Body of pancreas (tissue), 4 donors: ENCODE results near the gene FEV. TPM values are rescaled to one million over a fixed set of nuclear protein-coding genes. Genes with fewer than 3 reads are reported as not detected.

Experiments used
- ATAC-seq: fragments of 150-250 bp; one replicate; pipeline ENCODE4 v1.9.1; 2016
- DNase-seq, 4 donors: peaks; one replicate each; pipeline ENCODE4 v3.0.0-alpha.2; 2019
- H3K27ac ChIP-seq, 4 donors: fragments of 200-600 bp; sonication (generic); 1 replicate in 3 of 4; 2 replicates in 1 of 4; pipeline versions ENCODE4 v1.5.1 to v1.6.1; 2016 to 2019; ENCODE audit warnings: mild to moderate bottlenecking in 1 of 4, mixed read lengths in 1 of 4, moderate library complexity in 1 of 4
- H3K27me3 ChIP-seq, 2 donors: fragments of 200-600 bp; sonication (generic); one replicate each; pipeline ENCODE4 v1.6.0; 2016; ENCODE audit warnings: mild to moderate bottlenecking in 1 of 2
- H3K36me3 ChIP-seq, 2 donors: fragments of 200-600 bp; sonication (generic); replicated peaks in 1 of 2; 2 replicates each; pipeline ENCODE4 v1.5.1; 2016; ENCODE audit warnings: low read depth in 2 of 2; ENCODE audit not compliant: insufficient read depth in 1 of 2
- H3K4me1 ChIP-seq: fragments of 200-600 bp; sonication (generic); one replicate; pipeline ENCODE4 v1.6.0; 2016
- H3K4me3 ChIP-seq, 2 donors: fragments of 200-600 bp; sonication (generic); 1 replicate in 1 of 2; 2 replicates in 1 of 2; pipeline ENCODE4 v1.5.1; 2016 to 2019
- H3K9me3 ChIP-seq, 3 donors: fragments of 200-600 bp; sonication (generic); 1 replicate in 2 of 3; 2 replicates in 1 of 3; pipeline ENCODE4 v1.5.1; 2016
- POLR2A ChIP-seq, 3 donors: fragments of 450-650 bp; IDR thresholded peaks; one replicate each; pipeline ENCODE4 v1.6.1; 2016; ENCODE audit warnings: antibody characterized with exemption in 3 of 3, mild to moderate bottlenecking in 2 of 3
- WGBS, 2 donors: methylation state at CpG; one replicate each; pipeline ENCODE4 v1.1.5; 2017; 5-methylcytosine and 5-hydroxymethylcytosine counted together
- intact Hi-C: fragments of 100-400 bp; cut with DNase I; formaldehyde crosslinking; loops from one replicate; pipeline ENCODE4 v1.15.1; 2023
- total RNA-seq, 2 donors: library from RNA; depleted of rRNA; stranded (reverse); fragments of >200 nt; gene quantifications; one replicate each; pipeline ENCODE4 v1.1.0, GENCODE V29; 2016
- TF ChIP-seq, protein P1 (sequence below), 7 experiments: fragments of 450-650 bp in 4 of 7; fragments of 200-600 bp in 3 of 7; sonication (generic) in 3 of 7; IDR thresholded peaks; one replicate each; pipeline ENCODE4 v1.5.1; 2016 to 2019; ENCODE audit warnings: antibody characterized with exemption in 7 of 7

Gene FEV
- total RNA-seq, 2 donors from 2014 or later: not detected

DNA sequence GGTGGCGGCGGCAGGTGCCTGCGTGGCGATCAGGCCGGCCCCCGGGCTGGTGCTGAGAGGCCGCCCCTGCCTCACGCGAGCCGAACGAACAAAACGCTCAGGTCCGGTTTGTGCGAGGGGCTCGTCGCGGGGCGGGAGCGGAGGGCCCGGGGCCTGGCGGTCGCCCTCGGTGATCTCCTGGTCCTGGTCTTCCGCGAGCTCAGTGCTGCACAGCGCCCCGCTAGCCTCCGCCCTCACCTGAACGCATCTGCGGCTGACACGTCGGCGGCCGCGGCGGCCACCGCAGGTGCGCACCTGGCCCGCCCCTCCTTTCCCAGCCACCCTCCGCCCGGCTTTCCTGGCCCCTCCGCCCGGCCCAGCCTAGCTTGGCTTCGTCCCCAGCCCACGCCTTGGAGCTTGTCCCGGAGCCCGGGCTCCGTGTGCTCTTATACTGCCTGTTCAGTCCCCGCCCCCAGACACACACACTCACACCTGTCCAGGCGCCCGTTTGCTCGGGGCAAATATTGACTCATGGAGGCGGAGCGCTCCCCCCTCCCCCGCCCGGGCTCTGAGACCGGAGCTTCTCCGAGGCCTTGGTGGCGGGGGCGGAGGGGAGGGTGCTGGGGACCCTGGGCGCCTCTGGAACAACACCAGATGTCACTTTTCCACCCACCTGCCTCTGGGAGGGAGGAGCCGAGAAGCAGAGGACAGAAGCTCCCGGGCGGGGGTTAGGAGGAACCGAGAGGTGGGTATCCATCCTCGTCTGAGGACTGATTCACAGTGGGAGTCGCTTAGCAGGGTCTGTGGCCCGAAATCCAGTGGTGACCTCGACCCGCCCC is 16.8 kb upstream of the FEV start:
- 0 to 1% methylated on average over 8 to 69 of the region's 70 CpGs for whole genome bisulfite sequencing, 2 donors
- Histone ChIP-seq H3K4me3 (peak overlapping the region; percentile 39 to 80), H3K4me1 (peaks cover 57% of the 10 kb centered on the region), H3K36me3 (no peaks in the 10 kb centered on the region), H3K27ac (peak overlapping the region; percentile 97 to 99 (median 98)), H3K27me3 (no peaks in the 10 kb centered on the region), H3K9me3 (no peaks in the 10 kb centered on the region)
- intact Hi-C loops: no loop called here
- DNase-seq (peak; percentile 99), ATAC-seq (peak; percentile 85)
- TF ChIP-seq, protein P1, sequence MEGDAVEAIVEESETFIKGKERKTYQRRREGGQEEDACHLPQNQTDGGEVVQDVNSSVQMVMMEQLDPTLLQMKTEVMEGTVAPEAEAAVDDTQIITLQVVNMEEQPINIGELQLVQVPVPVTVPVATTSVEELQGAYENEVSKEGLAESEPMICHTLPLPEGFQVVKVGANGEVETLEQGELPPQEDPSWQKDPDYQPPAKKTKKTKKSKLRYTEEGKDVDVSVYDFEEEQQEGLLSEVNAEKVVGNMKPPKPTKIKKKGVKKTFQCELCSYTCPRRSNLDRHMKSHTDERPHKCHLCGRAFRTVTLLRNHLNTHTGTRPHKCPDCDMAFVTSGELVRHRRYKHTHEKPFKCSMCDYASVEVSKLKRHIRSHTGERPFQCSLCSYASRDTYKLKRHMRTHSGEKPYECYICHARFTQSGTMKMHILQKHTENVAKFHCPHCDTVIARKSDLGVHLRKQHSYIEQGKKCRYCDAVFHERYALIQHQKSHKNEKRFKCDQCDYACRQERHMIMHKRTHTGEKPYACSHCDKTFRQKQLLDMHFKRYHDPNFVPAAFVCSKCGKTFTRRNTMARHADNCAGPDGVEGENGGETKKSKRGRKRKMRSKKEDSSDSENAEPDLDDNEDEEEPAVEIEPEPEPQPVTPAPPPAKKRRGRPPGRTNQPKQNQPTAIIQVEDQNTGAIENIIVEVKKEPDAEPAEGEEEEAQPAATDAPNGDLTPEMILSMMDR (IDR thresholded peaks at IDR 0.05): peak in 1 of 7 experiments; percentile 6
- peak; percentile 99 for TF ChIP-seq POLR2A (IDR thresholded peaks at IDR 0.05)

- no peaks in the 10 kb centered on the region for H3K36me3 ChIP-seq
- intact Hi-C loops: no loop called here
- peak overlapping the region; percentile 39 to 80 for H3K4me3 ChIP-seq
- DNase-seq: peak in 3 of 4 donors; percentile 15 to 35 (median 32)
- H3K4me1 ChIP-seq: peaks cover 63% of the 10 kb centered on the region
- TF ChIP-seq, protein P1 (IDR thresholded peaks at IDR 0.05): no peak
- TF ChIP-seq POLR2A (IDR thresholded peaks at IDR 0.05): no peak
- 8 to 30% methylated on average over 4 to 26 of the region's 26 CpGs for WGBS, 2 donors
- H3K27ac ChIP-seq: peak overlapping the region; percentile 97 to 99 (median 98)
- no peaks in the 10 kb centered on the region for H3K27me3 ChIP-seq
- no peaks in the 10 kb centered on the region for H3K9me3 ChIP-seq
- no peak for ATAC-seq
These were observed 16.2 kb upstream of the FEV start for GRCh38 chr2:219001100-219001576.

GRCh38 chr2:219000569-219000960 is 15.6 kb upstream of the FEV start:
- TF ChIP-seq, protein P1 (IDR thresholded peaks at IDR 0.05): no peak
- peak in 2 of 3 donors; percentile 67 to 70 for TF ChIP-seq POLR2A (IDR thresholded peaks at IDR 0.05)
- Histone ChIP-seq H3K27me3 (no peaks in the 10 kb centered on the region), H3K9me3 (no peaks in the 10 kb centered on the region), H3K27ac (peak overlapping the region; percentile 97 to 99 (median 98)), H3K4me1 (peaks cover 69% of the 10 kb centered on the region), H3K36me3 (no peaks in the 10 kb centered on the region), H3K4me3 (peak overlapping the region in 1 of 2 donors; percentile 80)
- peak; percentile 73 to 80 (median 74) for DNase-seq
- WGBS, 2 donors: 29 to 70% methylated on average over 3 to 8 of the region's 8 CpGs
- intact Hi-C loops: no loop called here
- ATAC-seq: no peak

DNA sequence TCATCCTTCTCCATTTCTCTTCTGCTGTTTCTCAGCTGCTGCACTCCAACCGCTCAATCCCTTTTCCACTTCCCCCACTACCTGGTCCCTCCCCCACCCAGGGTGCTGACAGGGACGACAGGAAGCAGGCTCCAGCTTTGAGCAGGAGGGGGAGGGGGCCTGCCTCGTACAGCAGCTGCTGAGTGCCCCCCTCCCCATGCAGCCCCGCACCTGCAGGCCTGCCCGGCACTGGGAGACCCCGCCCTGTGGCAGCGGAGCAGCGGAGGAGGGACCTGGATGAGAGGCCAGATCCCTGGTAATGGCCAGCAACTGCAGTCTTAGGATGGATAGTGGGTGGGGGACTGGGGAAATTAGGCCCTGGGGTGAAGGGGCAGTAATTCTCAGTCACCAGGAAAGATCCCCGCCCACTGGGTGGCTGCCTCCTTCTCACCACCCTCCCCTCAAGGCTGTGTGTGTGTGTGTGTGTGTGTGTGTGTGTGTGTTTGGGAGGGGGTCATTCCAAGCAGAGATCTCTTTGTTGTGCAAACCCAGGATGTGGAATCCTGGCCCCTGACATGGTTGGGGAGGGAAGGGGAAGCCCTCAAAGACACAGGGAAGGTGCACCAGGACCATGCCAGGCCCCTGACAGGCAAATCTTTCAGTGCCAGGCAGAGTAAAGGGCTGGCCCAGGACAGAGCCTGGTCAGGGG is 15.0 kb upstream of the FEV start:
- intact Hi-C loops: no loop called here
- DNase-seq (peak; percentile 32 to 65 (median 42)), ATAC-seq (no peak)
- H3K4me3 ChIP-seq: no peak overlapping the region
- no peaks in the 10 kb centered on the region for H3K9me3 ChIP-seq
- no peaks in the 10 kb centered on the region for H3K36me3 ChIP-seq
- peaks cover 69% of the 10 kb centered on the region for H3K4me1 ChIP-seq
- H3K27me3 ChIP-seq: no peaks in the 10 kb centered on the region
- peak overlapping the region; percentile 97 to 99 (median 98) for H3K27ac ChIP-seq
- whole genome bisulfite sequencing, 2 donors: 9 to 21% methylated on average over 3 to 9 of the region's 9 CpGs
- TF ChIP-seq POLR2A (IDR thresholded peaks at IDR 0.05): no peak
- TF ChIP-seq, protein P1 (IDR thresholded peaks at IDR 0.05): no peak
